Stimulated activated CD8-positive, alpha-beta memory T cell treated with anti-CD3 and anti-CD28 coated beads, Interleukin-7, amount 100 ng/mL, for 1 hour (primary cell): ENCODE measurements around the gene CHCHD6.

Experiments used
- DNase-seq, 2 donors: peaks; one replicate each; pipeline ENCODE4 v3.0.0-alpha.2; 2020; ENCODE audit warnings: low read depth in 2 of 2

CHCHD6 gene

DNA sequence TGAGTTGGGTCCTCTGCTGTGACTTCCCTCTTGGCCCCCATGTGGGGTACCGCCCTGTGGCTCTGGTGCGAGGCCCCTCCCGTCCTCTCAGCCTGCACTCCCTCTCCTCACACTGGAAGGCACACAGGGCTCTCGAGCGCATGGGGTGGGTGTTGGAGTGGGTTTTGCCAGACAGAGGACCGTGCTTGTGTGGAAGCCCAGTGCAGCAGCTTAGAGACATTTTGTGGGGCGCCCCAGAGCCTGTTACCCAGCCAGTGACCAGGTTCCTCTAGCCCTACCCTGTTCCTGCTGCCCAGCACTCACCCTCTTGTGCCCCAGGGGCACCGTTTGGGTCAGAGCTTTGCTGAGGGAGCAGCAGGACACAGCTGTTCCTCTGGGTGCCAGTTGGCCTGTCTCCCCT lies 288.7 kb downstream of the CHCHD6 start:
- no peak for DNase-seq

DNA sequence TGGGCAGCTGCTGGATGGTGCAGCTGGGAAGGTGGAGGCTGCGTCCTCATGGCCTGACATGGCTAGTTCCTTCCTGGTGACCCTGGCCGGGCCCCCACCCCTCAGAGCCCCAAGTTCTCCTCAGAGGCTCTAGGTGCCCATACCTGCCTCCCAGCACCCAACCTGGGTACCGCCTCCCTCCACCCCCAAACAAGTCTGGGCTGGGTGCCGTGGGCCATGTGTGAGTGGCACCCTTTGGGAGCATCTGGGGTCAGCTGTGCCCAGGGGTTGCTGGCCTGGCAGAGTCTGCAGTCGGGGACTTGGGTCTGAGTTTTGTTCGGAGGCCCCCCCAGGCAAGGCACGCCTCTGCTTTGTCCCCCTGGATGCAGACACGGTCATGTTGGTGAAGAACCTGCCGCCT lies 289.4 kb downstream of the CHCHD6 start:
- no peak for DNase-seq

- DNase-seq, result no peak
Observed at GRCh38 chr3:126994661-126995245, 290.7 kb downstream of the CHCHD6 start.

DNA sequence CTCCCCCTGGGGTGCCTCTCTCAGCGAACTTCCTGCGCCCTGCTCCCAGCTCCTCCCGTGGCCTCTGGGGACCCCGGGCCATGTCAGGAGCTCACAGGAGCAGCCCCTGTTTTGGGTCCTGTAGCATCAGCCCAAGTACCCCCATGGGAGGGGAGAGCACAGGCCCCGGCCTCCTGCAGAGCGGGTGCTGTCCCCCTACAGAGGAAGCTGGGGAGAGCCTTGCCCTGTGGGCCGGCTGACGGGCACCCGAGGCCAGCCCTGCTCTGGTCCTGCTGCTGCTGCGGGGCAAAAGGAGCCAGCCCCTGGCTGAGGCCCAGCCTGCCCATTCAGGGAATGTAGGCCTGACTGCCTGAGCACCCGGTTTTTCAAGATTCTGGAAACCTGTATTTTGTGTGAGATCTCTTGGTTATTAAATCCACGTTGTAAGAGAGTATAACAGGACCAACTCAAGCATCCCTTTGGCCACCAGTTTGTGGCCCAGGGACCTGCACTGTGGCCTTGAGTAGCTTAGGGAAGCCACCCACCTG lies 291.3 kb downstream of the CHCHD6 start:
- no peak for DNase-seq

GRCh38 chr3:126995926-126996512 lies 292.0 kb downstream of the CHCHD6 start:
- no peak for DNase-seq

- DNase-seq, result no peak
Observed at GRCh38 chr3:126996905-126997304, 292.9 kb downstream of the CHCHD6 start.

DNA sequence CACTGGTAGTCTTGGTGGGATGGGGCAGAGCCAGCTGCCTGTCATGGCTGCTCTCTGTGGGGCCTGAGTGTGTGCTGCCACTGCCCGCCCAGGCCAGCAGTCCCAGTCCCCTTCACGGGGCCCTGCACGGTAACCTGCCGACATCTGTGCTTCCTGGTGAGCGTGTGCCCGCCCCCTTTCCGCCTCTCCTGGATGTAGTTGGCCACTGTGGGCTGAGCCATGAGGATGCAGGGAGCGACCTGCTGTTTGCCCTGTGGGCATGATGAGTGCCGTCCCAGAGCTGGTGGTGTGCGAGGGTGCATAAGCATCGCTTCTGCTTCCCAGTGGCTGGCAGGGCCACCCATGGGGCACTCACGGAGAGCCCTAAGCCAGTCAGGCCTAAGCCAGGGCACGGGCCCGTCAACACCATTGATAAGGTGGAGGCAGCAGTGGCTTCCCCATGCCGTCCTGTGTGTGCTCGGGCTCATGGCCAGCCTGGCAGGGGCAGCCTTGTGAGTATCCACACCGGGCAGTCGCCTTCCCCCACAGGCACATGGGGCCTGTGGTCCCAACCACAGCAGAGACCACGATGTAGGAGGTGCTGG lies 293.5 kb downstream of the CHCHD6 start:
- DNase-seq, result no peak

- no peak for DNase-seq
Observed at GRCh38 chr3:126998320-126998719, 294.3 kb downstream of the CHCHD6 start.

- DNase-seq, result no peak
Observed at GRCh38 chr3:126998728-126999127, 294.7 kb downstream of the CHCHD6 start.

GRCh38 chr3:126999383-126999782 lies 295.3 kb downstream of the CHCHD6 start:
- no peak for DNase-seq

DNA sequence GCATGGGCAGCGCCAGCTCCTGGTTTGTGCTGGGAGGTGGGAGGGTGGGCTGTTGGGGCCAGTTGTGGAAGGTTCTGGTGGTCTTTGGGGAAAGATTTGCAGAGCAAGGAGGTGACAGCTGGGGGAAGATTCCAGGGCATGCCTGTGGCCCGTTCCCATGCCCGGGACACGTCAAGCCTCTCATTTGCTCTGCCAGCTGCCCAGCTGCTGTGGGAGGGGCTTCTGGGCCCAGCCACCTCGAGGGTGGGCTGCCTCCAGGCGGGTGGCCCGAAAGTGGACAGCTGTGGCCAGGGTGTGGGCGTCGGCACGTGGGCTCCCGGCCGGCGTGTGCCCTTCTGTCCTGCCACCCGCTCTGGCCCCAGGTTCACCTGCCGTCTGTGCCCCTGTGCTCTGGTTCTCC lies 296.1 kb downstream of the CHCHD6 start:
- DNase-seq, result no peak

DNA sequence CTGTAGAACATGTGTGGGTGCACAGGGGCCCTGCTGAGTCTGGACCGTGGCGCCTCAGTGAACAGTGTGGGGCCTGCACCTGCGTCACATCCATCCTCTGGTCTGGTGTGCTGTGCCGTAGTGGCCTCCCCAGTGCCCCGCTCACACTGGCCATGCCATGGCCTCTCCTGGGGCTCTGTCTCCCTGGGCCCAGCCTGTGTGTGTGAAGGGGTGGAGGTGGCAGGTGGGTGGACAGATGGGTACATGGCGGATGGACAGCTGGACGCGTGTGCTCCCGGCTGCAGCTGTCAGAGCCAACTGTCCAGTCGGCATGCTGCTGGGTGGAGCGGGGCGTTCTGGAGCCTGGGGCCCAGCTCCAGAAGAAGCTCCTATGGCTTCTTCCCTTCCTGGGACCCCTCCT lies 296.7 kb downstream of the CHCHD6 start:
- DNase-seq, result no peak

DNA sequence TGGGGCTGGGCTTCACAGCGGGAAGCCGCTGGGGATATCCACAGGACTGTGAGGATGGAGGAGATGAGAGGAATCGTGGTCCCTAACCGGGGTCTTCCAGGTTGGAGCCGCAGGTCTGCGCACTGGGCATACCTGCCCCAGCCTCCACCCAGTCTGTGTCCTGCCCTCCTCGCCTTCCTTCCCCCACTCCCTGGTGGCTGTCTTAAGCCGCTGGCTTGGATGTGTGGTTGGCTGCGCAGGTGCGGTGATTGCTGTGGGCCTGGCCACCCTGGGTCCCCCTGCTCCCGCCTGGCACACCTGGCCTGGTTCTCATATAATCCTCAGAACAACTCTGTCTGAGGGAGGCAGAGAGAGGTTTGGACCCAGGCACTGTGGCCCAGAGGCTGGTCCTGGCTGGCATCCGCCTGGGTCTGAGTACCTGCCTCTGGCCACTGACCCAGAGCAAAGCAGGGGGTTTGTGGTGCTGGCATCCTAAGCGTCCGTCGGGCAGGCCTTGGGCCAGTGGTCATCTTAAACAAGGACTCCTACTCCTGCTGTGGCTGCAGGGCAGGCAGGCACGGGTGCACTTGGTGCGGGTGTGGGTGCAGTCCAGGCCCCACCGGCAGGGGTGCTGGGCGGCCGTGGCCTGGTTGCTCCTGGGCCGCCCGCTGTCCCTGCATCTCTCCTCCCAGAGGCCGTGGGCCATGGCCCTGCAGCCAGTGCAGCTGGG lies 297.6 kb downstream of the CHCHD6 start:
- no peak for DNase-seq

GRCh38 chr3:127002195-127003174 lies 298.4 kb downstream of the CHCHD6 start:
- no peak for DNase-seq

- DNase-seq, result no peak
Observed at GRCh38 chr3:127003175-127003555, 299.1 kb downstream of the CHCHD6 start.

DNA sequence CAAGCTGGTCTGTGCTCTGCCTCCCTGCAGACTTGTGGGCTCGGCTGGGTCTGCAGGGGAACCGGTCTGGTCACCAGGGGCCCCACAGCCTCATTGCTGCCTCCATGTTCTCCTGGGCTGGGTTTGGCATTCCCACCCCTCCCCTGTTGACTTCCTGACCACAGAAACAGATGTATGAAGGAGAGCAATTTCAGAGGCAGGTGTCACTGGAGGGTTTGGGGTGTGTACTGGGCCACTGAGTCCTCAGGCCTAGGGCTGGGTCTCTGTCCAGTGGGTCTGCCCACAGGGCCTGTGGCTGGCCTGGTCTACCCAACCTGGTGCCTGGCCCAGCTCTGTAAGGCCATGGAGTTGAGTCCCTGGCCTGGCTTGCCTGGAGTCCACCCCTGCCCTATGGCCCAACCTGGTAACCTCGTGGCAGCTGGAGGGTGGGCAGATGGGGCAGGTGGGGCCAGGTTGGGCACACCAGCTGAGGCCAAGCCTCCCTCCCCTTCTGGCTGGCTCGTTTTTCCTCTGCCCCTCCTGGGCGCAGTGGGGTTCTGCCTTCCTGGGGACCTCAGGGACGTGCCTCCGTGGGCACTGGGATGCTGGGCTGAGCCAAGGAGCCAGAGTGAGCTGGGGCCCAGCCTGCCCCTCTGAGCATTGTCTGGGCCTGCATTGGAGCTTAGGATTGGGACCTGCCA lies 299.7 kb downstream of the CHCHD6 start:
- DNase-seq, result no peak

DNA sequence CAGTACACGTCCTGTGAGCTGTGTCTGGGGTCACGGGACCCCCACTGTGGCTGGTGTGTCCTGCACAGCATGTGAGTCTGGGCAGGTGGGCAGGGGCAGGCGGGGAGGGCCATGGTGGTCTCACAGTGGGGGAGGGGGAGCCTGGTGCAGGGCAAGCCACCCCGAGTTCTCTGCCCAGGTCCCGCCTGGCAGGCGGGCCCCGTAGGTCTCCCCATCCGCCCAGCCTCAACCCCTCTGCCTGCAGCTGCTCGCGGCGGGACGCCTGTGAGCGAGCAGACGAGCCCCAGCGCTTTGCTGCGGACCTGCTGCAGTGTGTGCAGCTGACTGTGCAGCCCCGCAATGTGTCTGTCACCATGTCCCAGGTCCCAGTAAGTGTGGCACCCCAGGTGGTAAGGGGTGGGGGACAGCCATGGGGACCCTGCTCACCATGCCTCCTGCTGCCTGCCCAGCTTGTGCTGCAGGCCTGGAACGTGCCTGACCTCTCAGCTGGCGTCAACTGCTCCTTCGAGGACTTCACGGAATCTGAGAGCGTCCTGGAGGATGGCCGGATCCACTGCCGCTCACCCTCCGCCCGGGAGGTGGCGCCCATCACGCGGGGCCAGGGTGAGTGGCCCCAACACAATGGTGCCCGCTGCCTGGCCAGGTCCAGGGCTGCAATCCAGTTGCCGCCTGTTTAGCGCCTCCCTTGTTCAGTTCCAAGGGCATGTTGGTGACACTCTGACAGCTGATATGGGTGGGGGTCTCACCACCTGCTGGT lies 300.8 kb downstream of the CHCHD6 start:
- DNase-seq, result no peak

DNA sequence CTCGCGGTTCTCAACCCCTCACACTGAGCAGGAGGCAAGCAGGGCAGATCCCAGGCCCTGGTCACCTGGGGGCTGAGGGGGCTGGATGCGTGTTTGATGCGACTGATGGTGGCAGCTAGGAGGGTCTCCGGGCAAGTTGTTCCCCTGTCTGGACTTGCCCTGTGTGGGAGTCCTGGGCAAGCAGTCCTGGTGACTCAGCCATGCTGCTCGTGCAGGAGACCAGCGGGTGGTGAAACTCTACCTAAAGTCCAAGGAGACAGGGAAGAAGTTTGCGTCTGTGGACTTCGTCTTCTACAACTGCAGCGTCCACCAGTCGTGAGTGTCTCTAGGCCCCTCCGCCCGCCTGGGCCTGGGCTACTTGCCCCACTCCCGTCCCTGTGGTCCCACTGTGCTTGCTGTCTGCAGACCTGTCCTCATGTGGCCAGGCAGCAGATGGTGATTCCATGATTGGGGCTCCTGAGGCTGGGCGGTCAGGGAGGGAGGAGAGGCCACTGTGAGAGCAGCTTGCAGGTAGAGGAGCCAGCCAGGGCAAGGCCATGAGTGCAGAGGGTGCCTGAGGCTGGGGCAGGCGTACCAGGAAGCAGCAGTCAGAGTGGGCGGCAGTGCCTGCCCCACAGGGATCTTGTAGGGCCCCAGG lies 301.9 kb downstream of the CHCHD6 start:
- DNase-seq, result no peak

DNA sequence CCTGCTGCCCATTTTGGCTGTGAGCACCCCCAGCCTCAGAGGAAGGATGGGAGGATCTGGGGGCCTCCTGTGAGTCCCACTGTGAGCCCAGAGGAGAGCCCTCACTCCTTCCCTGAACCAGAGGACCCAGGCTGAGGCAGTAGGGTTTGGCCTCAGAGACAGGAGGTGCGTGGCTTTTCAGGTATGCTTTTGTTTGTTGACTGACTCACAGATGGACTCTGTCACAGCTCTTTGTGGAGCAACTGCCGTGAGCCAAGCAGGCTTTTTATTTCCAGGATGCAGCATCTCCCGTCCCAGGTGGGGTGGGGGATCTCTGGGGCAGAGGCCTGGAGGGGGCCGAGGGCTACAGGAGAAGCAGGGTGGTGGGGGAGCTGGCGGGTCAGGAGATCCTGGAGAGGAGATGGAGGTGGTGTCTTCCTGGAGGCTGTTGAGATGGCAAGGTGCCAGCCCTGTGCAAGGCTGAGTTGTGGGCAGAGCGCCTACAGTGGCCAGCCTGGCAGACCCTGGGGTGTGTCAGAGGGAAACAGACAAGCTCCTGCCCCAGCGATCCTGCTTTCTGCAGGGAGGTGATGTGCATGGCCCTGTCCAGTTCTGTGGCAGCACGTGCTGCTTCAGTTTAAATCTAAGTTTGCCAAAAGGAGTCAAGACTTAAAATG lies 302.9 kb downstream of the CHCHD6 start:
- no peak for DNase-seq
